NCI-H1436 (cell line): ENCODE measurements around the gene RMC1.
"Not testable (repeated sequence)": the region's sequence is repeated elsewhere in the genome, so short reads cannot be mapped to it uniquely, and the experiment has no call there.

Experiments
- DNase-seq: peaks from one replicate; lab custom pipeline; 2025; lab: John Stamatoyannopoulos, UW

The RMC1 gene

GRCh38 chr18:23532848-23533247 is 29.5 kb downstream of the RMC1 start:
- DNase-seq: no peak

GRCh38 chr18:23534276-23534675 is 31.0 kb downstream of the RMC1 start:
- no peak for DNase-seq

GRCh38 chr18:23536204-23536603 is 32.9 kb downstream of the RMC1 start:
- DNase-seq: no peak

GRCh38 chr18:23537274-23537673 is 34.0 kb downstream of the RMC1 start:
- no peak for DNase-seq

GRCh38 chr18:23538001-23538400 is 34.7 kb downstream of the RMC1 start:
- DNase-seq: no peak

GRCh38 chr18:23538870-23539269 is 35.6 kb downstream of the RMC1 start:
- no peak for DNase-seq

GRCh38 chr18:23539296-23539695 is 36.0 kb downstream of the RMC1 start:
- no peak for DNase-seq

GRCh38 chr18:23539911-23540525 is 36.7 kb downstream of the RMC1 start:
- DNase-seq: no peak

GRCh38 chr18:23540867-23541266 is 37.6 kb downstream of the RMC1 start:
- no peak for DNase-seq

GRCh38 chr18:23541349-23542093 is 38.2 kb downstream of the RMC1 start:
- no peak for DNase-seq

GRCh38 chr18:23542461-23542860 is 39.1 kb downstream of the RMC1 start:
- DNase-seq: no peak

- no peak for DNase-seq
Observed at GRCh38 chr18:23545247-23545789, 42.0 kb downstream of the RMC1 start.

GRCh38 chr18:23547306-23547705 is 44.0 kb downstream of the RMC1 start:
- DNase-seq: no peak

GRCh38 chr18:23547846-23548245 is 44.5 kb downstream of the RMC1 start:
- no peak for DNase-seq

- no peak for DNase-seq
Observed at GRCh38 chr18:23548275-23548674, 45.0 kb downstream of the RMC1 start.

GRCh38 chr18:23548719-23549118 is 45.4 kb downstream of the RMC1 start:
- DNase-seq: no peak

- DNase-seq: no peak
Observed at GRCh38 chr18:23550898-23551297, 47.6 kb downstream of the RMC1 start.

GRCh38 chr18:23551978-23552377 is 48.7 kb downstream of the RMC1 start:
- no peak for DNase-seq

GRCh38 chr18:23552505-23552904 is 49.2 kb downstream of the RMC1 start:
- DNase-seq: no peak

GRCh38 chr18:23553887-23554286 is 50.6 kb downstream of the RMC1 start:
- no peak for DNase-seq

GRCh38 chr18:23556145-23556780 is 53.0 kb downstream of the RMC1 start:
- DNase-seq: no peak

GRCh38 chr18:23557511-23557910 is 54.2 kb downstream of the RMC1 start:
- DNase-seq: not testable (repeated sequence)

- no peak for DNase-seq
Observed at GRCh38 chr18:23560186-23560585, 56.9 kb downstream of the RMC1 start.
